HUES6 (cell line): ENCODE results near the gene GEMIN4.
"Not testable (repeated sequence)": the region's sequence is repeated elsewhere in the genome, so short reads cannot be mapped to it uniquely, and the experiment has no call there.

Source experiments
- H3K27ac ChIP-seq: 2 replicates; pipeline ENCODE4 v1.7.0; 2013; ENCODE audit warnings: low read depth, mild to moderate bottlenecking, low read length, inconsistent platforms
- H3K27me3 ChIP-seq: 2 replicates; pipeline ENCODE4 v1.6.1; 2013; ENCODE audit warnings: low read length; ENCODE audit not compliant: control insufficient read depth, insufficient read depth
- H3K36me3 ChIP-seq: 2 replicates; pipeline ENCODE4 v1.6.1; 2013; ENCODE audit warnings: low read length; ENCODE audit not compliant: control insufficient read depth, insufficient read depth
- H3K4me1 ChIP-seq: 2 replicates; pipeline ENCODE4 v1.6.1; 2013; ENCODE audit warnings: low read length; ENCODE audit not compliant: control insufficient read depth, insufficient read depth
- H3K4me3 ChIP-seq: 2 replicates; pipeline ENCODE4 v1.5.1; 2013; ENCODE audit warnings: low read depth, low read length
- H3K9ac ChIP-seq: one replicate; pipeline ENCODE4 v1.6.1; 2013; ENCODE audit warnings: mild to moderate bottlenecking, low read length
- H3K9me3 ChIP-seq: 2 replicates; pipeline ENCODE4 v1.6.1; 2013; ENCODE audit warnings: low read depth, low read length; ENCODE audit not compliant: control insufficient read depth, insufficient read depth

The GEMIN4 gene

DNA sequence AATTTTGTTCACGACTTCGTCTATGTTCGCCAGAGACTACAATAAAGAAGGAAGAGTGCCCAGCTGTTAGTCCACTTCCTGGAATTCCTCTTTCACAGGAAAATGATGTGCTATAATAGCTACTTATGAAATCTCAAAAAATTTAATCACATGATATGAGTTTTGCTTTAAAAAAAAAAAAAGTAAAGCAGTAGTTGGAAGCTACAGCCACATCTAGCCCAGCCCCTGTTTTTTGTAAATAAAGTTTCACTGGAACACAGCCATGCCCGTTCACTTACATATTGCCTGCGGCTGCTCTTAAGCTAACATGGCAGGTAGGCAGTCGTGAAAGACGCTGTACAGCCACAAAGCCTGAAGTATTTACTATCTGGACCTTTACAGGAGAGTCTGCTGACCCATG, 52.7 kb downstream of the GEMIN4 start:
- no peaks in the 10 kb centered on the region for H3K4me1 ChIP-seq
- no peak overlapping the region for H3K27ac ChIP-seq
- H3K9me3 ChIP-seq: no peaks in the 10 kb centered on the region
- H3K9ac ChIP-seq: no peak overlapping the region
- H3K4me3 ChIP-seq: no peak overlapping the region
- peaks cover 33% of the 10 kb centered on the region for H3K36me3 ChIP-seq
- H3K27me3 ChIP-seq: no peaks in the 10 kb centered on the region

DNA sequence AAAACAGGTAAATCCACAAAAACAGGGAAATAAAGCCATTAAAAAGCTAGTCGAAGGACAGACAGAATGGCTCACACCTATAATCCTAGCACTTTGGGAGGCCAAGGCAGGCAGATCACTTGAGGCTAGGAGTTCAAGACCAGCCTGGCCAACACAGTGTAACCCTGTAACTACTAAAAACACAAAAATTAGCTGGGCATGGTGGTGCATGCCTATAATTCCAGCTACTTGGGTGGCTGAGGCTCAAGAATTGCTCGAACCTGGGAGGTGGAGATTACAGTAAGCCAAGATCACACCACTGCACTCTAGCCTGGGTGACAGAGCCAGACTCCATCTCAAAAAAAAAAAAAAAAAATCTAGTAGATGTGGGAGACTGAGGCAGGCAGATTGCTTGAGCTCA, 54.0 kb downstream of the GEMIN4 start:
- not testable (repeated sequence) for H3K9me3 ChIP-seq, H3K27me3 ChIP-seq, H3K4me3 ChIP-seq, H3K27ac ChIP-seq, H3K9ac ChIP-seq, H3K4me1 ChIP-seq
- H3K36me3 ChIP-seq: peaks cover 39% of the 10 kb centered on the region

DNA sequence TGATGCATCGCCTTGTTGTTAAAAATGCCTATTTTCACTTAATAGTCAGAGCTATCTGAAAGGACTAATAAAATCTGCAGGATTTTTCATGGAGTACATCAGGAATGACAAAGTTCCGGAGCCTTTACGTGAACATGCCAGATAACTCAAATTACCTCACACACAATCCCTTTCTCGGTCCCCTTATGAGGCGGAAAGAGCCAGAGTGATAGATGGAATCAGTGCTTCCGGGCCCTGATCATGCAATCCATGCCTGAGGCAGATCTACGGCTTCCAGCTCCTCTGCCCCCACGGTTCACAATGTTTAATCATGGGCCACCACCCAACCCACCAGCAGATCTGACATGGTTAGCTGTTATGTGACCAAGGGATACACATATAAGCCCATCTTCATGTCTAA, 54.4 kb downstream of the GEMIN4 start:
- H3K4me1 ChIP-seq: no peaks in the 10 kb centered on the region
- no peak overlapping the region for H3K4me3 ChIP-seq
- peaks cover 39% of the 10 kb centered on the region for H3K36me3 ChIP-seq
- no peak overlapping the region for H3K9ac ChIP-seq
- no peak overlapping the region for H3K27ac ChIP-seq
- no peaks in the 10 kb centered on the region for H3K9me3 ChIP-seq
- H3K27me3 ChIP-seq: no peaks in the 10 kb centered on the region

DNA sequence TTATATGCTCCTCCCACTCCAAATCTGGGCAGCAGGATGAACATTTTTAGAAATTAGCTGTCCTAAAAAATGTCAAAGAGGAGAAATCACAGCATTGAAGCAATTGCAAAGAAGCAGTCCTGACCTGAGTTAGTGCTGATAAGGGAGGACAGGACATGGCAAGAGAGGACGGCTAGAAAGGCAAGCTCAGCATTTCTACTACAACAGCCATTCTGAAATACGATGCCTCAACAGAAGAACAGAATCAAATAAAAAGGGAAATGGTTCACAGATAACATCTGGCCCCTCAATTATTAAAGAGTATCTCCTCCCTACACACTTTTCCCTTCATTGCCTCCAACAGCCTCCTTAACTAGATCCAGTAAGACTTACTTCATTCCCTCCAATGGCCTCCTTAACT, 55.7 kb downstream of the GEMIN4 start:
- H3K27me3 ChIP-seq: no peaks in the 10 kb centered on the region
- H3K4me3 ChIP-seq: no peak overlapping the region
- peaks cover 43% of the 10 kb centered on the region for H3K36me3 ChIP-seq
- no peak overlapping the region for H3K27ac ChIP-seq
- H3K4me1 ChIP-seq: no peaks in the 10 kb centered on the region
- no peaks in the 10 kb centered on the region for H3K9me3 ChIP-seq
- no peak overlapping the region for H3K9ac ChIP-seq
